ENCODE results near the gene MUC5AC.

The MUC5AC gene

GRCh38 chr11:1230456-1231395 is 73.0 kb downstream of the MUC5AC start:
- H3K9ac ChIP-seq (ENCODE audit: low read length), result no peak overlapping the region
- H3K9me3 ChIP-seq (ENCODE audit: low read length), result no peaks in the 10 kb centered on the region
- H3K4me1 ChIP-seq (ENCODE audit: insufficient read depth, low read length), result no peaks in the 10 kb centered on the region
- peaks cover 0 to 26% of the 10 kb centered on the region in 2 donors for H3K27me3 ChIP-seq (ENCODE audit: control insufficient read depth in 1 of 2, insufficient read depth in 2 of 2, low read length in 2 of 2)
- no peaks in the 10 kb centered on the region for H3K36me3 ChIP-seq (ENCODE audit: insufficient read depth, low read length)
- no peak overlapping the region for H3K27ac ChIP-seq (ENCODE audit: low read depth, low read length)
- H3K4me3 ChIP-seq (ENCODE audit: low read depth in 1 of 2, low read length in 2 of 2), result no peak overlapping the region

- Histone ChIP-seq H3K9ac (ENCODE audit: low read length) (no peak overlapping the region), H3K36me3 (ENCODE audit: insufficient read depth, low read length) (no peaks in the 10 kb centered on the region), H3K9me3 (ENCODE audit: low read length) (no peaks in the 10 kb centered on the region), H3K4me1 (ENCODE audit: insufficient read depth, low read length) (no peaks in the 10 kb centered on the region), H3K4me3 (ENCODE audit: low read depth in 1 of 2, low read length in 2 of 2) (no peak overlapping the region), H3K27ac (ENCODE audit: low read depth, low read length) (no peak overlapping the region), H3K27me3 (ENCODE audit: control insufficient read depth in 1 of 2, insufficient read depth in 2 of 2, low read length in 2 of 2) (peaks cover 0 to 26% of the 10 kb centered on the region in 2 donors)
Measured at GRCh38 chr11:1231396-1232020, 73.8 kb downstream of the MUC5AC start.

GRCh38 chr11:1232021-1232882 is 74.5 kb downstream of the MUC5AC start:
- Histone ChIP-seq H3K9me3 (ENCODE audit: low read length) (no peaks in the 10 kb centered on the region), H3K4me1 (ENCODE audit: insufficient read depth, low read length) (no peaks in the 10 kb centered on the region), H3K9ac (ENCODE audit: low read length) (no peak overlapping the region), H3K4me3 (ENCODE audit: low read depth in 1 of 2, low read length in 2 of 2) (no peak overlapping the region), H3K36me3 (ENCODE audit: insufficient read depth, low read length) (no peaks in the 10 kb centered on the region), H3K27me3 (ENCODE audit: control insufficient read depth in 1 of 2, insufficient read depth in 2 of 2, low read length in 2 of 2) (peaks cover 0 to 22% of the 10 kb centered on the region in 2 donors), H3K27ac (ENCODE audit: low read depth, low read length) (no peak overlapping the region)

GRCh38 chr11:1232883-1233321 is 75.1 kb downstream of the MUC5AC start:
- Histone ChIP-seq H3K27me3 (ENCODE audit: control insufficient read depth in 1 of 2, insufficient read depth in 2 of 2, low read length in 2 of 2) (peaks cover 0 to 18% of the 10 kb centered on the region in 2 donors), H3K9ac (ENCODE audit: low read length) (no peak overlapping the region), H3K4me1 (ENCODE audit: insufficient read depth, low read length) (no peaks in the 10 kb centered on the region), H3K9me3 (ENCODE audit: low read length) (no peaks in the 10 kb centered on the region), H3K4me3 (ENCODE audit: low read depth in 1 of 2, low read length in 2 of 2) (no peak overlapping the region), H3K36me3 (ENCODE audit: insufficient read depth, low read length) (no peaks in the 10 kb centered on the region), H3K27ac (ENCODE audit: low read depth, low read length) (no peak overlapping the region)

GRCh38 chr11:1233351-1234053 is 75.7 kb downstream of the MUC5AC start:
- no peaks in the 10 kb centered on the region for H3K9me3 ChIP-seq (ENCODE audit: low read length)
- H3K4me1 ChIP-seq (ENCODE audit: insufficient read depth, low read length), result no peaks in the 10 kb centered on the region
- no peak overlapping the region for H3K27ac ChIP-seq (ENCODE audit: low read depth, low read length)
- H3K27me3 ChIP-seq (ENCODE audit: control insufficient read depth in 1 of 2, insufficient read depth in 2 of 2, low read length in 2 of 2), result peaks cover 0 to 18% of the 10 kb centered on the region in 2 donors
- H3K9ac ChIP-seq (ENCODE audit: low read length), result no peak overlapping the region
- H3K36me3 ChIP-seq (ENCODE audit: insufficient read depth, low read length), result no peaks in the 10 kb centered on the region
- no peak overlapping the region for H3K4me3 ChIP-seq (ENCODE audit: low read depth in 1 of 2, low read length in 2 of 2)

- Histone ChIP-seq H3K36me3 (ENCODE audit: insufficient read depth, low read length) (no peaks in the 10 kb centered on the region), H3K27ac (ENCODE audit: low read depth, low read length) (no peak overlapping the region), H3K27me3 (ENCODE audit: control insufficient read depth in 1 of 2, insufficient read depth in 2 of 2, low read length in 2 of 2) (peaks cover 0 to 15% of the 10 kb centered on the region in 2 donors), H3K9ac (ENCODE audit: low read length) (no peak overlapping the region), H3K9me3 (ENCODE audit: low read length) (no peaks in the 10 kb centered on the region), H3K4me3 (ENCODE audit: low read depth in 1 of 2, low read length in 2 of 2) (no peak overlapping the region), H3K4me1 (ENCODE audit: insufficient read depth, low read length) (no peaks in the 10 kb centered on the region)
Measured at GRCh38 chr11:1234054-1234720, 76.4 kb downstream of the MUC5AC start.

- no peaks in the 10 kb centered on the region for H3K9me3 ChIP-seq (ENCODE audit: low read length)
- H3K4me3 ChIP-seq (ENCODE audit: low read depth in 1 of 2, low read length in 2 of 2), result no peak overlapping the region
- H3K9ac ChIP-seq (ENCODE audit: low read length), result no peak overlapping the region
- H3K27ac ChIP-seq (ENCODE audit: low read depth, low read length), result no peak overlapping the region
- H3K4me1 ChIP-seq (ENCODE audit: insufficient read depth, low read length), result no peaks in the 10 kb centered on the region
- H3K36me3 ChIP-seq (ENCODE audit: insufficient read depth, low read length), result no peaks in the 10 kb centered on the region
- peaks cover 0 to 10% of the 10 kb centered on the region in 2 donors for H3K27me3 ChIP-seq (ENCODE audit: control insufficient read depth in 1 of 2, insufficient read depth in 2 of 2, low read length in 2 of 2)
Measured at GRCh38 chr11:1234771-1235305, 77.1 kb downstream of the MUC5AC start.

GRCh38 chr11:1235306-1235900 is 77.7 kb downstream of the MUC5AC start:
- H3K36me3 ChIP-seq (ENCODE audit: insufficient read depth, low read length), result no peaks in the 10 kb centered on the region
- H3K4me3 ChIP-seq (ENCODE audit: low read depth in 1 of 2, low read length in 2 of 2), result no peak overlapping the region
- no peaks in the 10 kb centered on the region for H3K9me3 ChIP-seq (ENCODE audit: low read length)
- no peak overlapping the region for H3K9ac ChIP-seq (ENCODE audit: low read length)
- H3K27me3 ChIP-seq (ENCODE audit: control insufficient read depth in 1 of 2, insufficient read depth in 2 of 2, low read length in 2 of 2), result peaks cover 0 to 4% of the 10 kb centered on the region in 2 donors
- H3K4me1 ChIP-seq (ENCODE audit: insufficient read depth, low read length), result no peaks in the 10 kb centered on the region
- no peak overlapping the region for H3K27ac ChIP-seq (ENCODE audit: low read depth, low read length)

- no peak overlapping the region for H3K27ac ChIP-seq (ENCODE audit: low read depth, low read length)
- no peak overlapping the region for H3K9ac ChIP-seq (ENCODE audit: low read length)
- no peaks in the 10 kb centered on the region for H3K27me3 ChIP-seq (ENCODE audit: control insufficient read depth in 1 of 2, insufficient read depth in 2 of 2, low read length in 2 of 2)
- H3K36me3 ChIP-seq (ENCODE audit: insufficient read depth, low read length), result no peaks in the 10 kb centered on the region
- H3K9me3 ChIP-seq (ENCODE audit: low read length), result no peaks in the 10 kb centered on the region
- no peak overlapping the region for H3K4me3 ChIP-seq (ENCODE audit: low read depth in 1 of 2, low read length in 2 of 2)
- no peaks in the 10 kb centered on the region for H3K4me1 ChIP-seq (ENCODE audit: insufficient read depth, low read length)
Measured at GRCh38 chr11:1235901-1236315, 78.2 kb downstream of the MUC5AC start.
